ENCODE data around the gene PIAS3.

GRCh38 chr1:145823565-145824498, 35.0 kb downstream of the PIAS3 start, which contains the start of the genes POLR3C and RNF115:
- TF ChIP-seq CTCF (IDR thresholded peaks at IDR 0.05; ENCODE audit: insufficient read depth, low read length) (no peak), REST (IDR thresholded peaks at IDR 0.05; ENCODE audit: insufficient replicate concordance, low read depth) (peak; percentile 78)

Measured in HL-60 (cell line).